Suprapubic skin (tissue), 4 donors: Measurements from ENCODE around the gene JPH3.

Experiments
- EP300 ChIP-seq: sonication (generic); formaldehyde crosslinking; IDR thresholded peaks from one replicate; pipeline ENCODE4 v1.6.1; 2017; ENCODE audit warnings: antibody characterized with exemption
- POLR2A ChIP-seq, 2 donors: fragments of 450-650 bp; IDR thresholded peaks; one replicate each; pipeline ENCODE4 v1.6.1; 2017; ENCODE audit warnings: antibody characterized with exemption in 2 of 2, mild to moderate bottlenecking in 2 of 2, moderate library complexity in 2 of 2
- POLR2AphosphoS5 ChIP-seq, 3 donors: sonication (generic); formaldehyde crosslinking; IDR thresholded peaks; one replicate each; pipeline ENCODE4 v1.6.1; 2017; ENCODE audit warnings: antibody characterized with exemption in 3 of 3
- TF ChIP-seq, protein P1 (sequence below), 2 donors: fragments of 200-600 bp in 1 of 2; fragments of 450-650 bp in 1 of 2; sonication (generic) in 1 of 2; IDR thresholded peaks; one replicate each; pipeline ENCODE4 v1.5.1; 2016 to 2019; ENCODE audit warnings: antibody characterized with exemption in 2 of 2, mild to moderate bottlenecking in 1 of 2, moderate library complexity in 1 of 2

DNA sequence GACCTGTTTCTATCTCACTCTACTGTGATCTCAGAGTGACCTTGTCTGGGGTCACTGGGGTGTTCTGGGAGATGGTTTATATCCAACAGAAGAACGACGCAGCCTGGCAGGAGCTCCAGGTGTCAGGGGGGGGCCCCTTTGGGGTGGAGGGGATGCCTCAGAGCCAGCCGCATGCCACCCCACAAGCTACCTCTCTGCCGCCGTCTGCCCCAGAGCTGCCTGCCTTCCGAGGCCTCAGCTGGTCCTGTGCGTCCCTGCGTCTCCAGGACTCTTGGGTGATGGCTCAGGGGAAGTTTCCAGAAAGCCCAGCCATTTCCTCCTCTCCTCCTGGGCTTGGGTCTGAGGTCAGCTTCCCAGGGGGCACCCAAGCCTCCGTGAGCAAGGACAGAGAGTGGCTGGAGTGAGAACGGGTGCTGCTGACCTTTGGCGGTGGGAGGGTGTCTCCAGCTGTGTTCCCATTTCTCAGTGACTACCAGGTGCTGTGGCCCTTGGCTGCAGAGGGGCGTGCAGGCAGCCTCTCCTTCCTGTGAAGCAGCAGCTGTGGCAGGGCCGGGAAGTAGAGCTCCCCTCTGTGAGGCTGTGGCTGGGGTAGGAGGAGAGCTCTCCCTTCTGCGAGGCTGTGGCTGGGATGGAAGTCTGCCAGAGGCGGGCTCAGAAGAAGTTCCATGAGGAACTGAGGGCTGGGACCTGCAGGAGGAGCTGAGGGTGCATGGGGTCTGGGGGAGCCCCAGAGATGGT is 19.8 kb downstream of the JPH3 start:
- TF ChIP-seq, protein P1, sequence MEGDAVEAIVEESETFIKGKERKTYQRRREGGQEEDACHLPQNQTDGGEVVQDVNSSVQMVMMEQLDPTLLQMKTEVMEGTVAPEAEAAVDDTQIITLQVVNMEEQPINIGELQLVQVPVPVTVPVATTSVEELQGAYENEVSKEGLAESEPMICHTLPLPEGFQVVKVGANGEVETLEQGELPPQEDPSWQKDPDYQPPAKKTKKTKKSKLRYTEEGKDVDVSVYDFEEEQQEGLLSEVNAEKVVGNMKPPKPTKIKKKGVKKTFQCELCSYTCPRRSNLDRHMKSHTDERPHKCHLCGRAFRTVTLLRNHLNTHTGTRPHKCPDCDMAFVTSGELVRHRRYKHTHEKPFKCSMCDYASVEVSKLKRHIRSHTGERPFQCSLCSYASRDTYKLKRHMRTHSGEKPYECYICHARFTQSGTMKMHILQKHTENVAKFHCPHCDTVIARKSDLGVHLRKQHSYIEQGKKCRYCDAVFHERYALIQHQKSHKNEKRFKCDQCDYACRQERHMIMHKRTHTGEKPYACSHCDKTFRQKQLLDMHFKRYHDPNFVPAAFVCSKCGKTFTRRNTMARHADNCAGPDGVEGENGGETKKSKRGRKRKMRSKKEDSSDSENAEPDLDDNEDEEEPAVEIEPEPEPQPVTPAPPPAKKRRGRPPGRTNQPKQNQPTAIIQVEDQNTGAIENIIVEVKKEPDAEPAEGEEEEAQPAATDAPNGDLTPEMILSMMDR (IDR thresholded peaks at IDR 0.05): no peak
- TF ChIP-seq EP300 (no peak), POLR2A (IDR thresholded peaks at IDR 0.05) (no peak), POLR2AphosphoS5 (IDR thresholded peaks at IDR 0.05) (no peak)
